ENCODE data around the gene BTBD9. TPM values are rescaled to one million over a fixed set of nuclear protein-coding genes. Genes with fewer than 3 reads are reported as not detected.

BTBD9 gene
- total RNA-seq, 1 experiment from 2014 or later = 4.7 TPM

DNA sequence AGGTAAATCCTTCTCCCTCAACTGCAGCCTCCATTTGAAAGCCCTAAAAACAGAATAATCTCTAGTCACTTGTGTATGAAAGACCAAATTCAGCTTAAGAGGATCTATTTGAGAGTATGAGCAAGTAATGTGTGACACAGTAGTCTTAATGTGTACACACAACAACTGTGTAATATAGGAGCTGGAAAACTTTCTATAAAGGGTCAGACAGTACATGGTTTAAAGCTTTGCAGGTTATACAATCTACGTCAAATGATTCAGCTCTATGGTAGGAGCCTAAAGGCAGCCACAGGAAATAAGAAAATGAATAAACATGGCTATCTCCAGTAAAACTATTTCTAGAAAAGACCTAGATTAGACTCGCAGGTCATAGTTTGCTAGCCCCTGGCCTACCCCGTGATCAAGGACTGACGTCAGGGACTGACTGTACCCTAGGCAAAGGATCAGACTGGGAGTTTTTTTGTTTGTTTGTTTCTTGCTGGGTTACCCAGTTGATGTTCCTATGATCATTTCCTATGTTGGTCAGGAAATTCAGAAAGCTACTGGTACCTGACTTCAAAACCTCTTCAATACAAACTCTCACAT is 39.7 kb downstream of the BTBD9 start:
- H4K20me1 ChIP-seq (ENCODE audit: insufficient read depth, low read depth, low read length) = peaks cover 11% of the 10 kb centered on the region; the same call in 1 of the 2 replicates
- H3K36me3 ChIP-seq (ENCODE audit: insufficient read depth, low read length) = no peaks in the 10 kb centered on the region
- H3K79me2 ChIP-seq (ENCODE audit: low read length) = no peaks in the 10 kb centered on the region
- no peak overlapping the region for H3K9ac ChIP-seq (ENCODE audit: low read length)
- DNase-seq = no peak
- H3K4me2 ChIP-seq (ENCODE audit: low read depth, low read length, poor library complexity, severe bottlenecking) = no peak overlapping the region
- no peaks in the 10 kb centered on the region for H3K9me3 ChIP-seq (ENCODE audit: low read length)
- no peaks in the 10 kb centered on the region for H3K9me2 ChIP-seq (replicated peaks; ENCODE audit: insufficient read depth, low read length)
- H3K27me3 ChIP-seq (ENCODE audit: low read length) = no peaks in the 10 kb centered on the region
- no peak overlapping the region for H3K4me3 ChIP-seq (ENCODE audit: low read length)
- no peak overlapping the region for H3K27ac ChIP-seq (ENCODE audit: low read length)
- no peaks in the 10 kb centered on the region for H3K4me1 ChIP-seq (ENCODE audit: low read length)
- no peak overlapping the region for H2AFZ ChIP-seq (ENCODE audit: low read length)

DNA sequence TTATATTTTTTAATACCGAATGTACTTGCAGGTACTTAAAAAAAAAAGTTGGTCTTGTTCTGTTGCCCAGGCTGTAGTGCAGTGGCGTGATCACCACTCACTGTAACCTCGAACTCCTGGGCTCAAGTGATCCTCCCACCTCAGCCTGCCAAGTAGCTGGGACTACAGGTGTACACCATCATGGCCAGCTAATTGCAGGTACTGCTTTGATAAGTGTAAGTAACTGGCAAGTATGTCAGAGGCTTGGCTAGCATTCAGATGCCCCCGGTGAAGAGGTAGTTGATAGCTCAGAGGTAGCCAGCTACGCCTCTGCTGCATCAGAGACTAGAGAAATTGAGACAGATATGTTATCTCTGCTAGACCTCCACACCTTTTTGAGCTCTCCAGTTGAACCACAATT is 40.5 kb downstream of the BTBD9 start:
- Histone ChIP-seq H3K79me2 (ENCODE audit: low read length) (no peaks in the 10 kb centered on the region), H3K9me3 (ENCODE audit: low read length) (no peaks in the 10 kb centered on the region), H2AFZ (ENCODE audit: low read length) (no peak overlapping the region), H3K27me3 (ENCODE audit: low read length) (no peaks in the 10 kb centered on the region), H3K9ac (ENCODE audit: low read length) (no peak overlapping the region), H3K9me2 (replicated peaks; ENCODE audit: insufficient read depth, low read length) (no peaks in the 10 kb centered on the region), H3K4me1 (ENCODE audit: low read length) (no peaks in the 10 kb centered on the region), H3K4me3 (ENCODE audit: low read length) (no peak overlapping the region), H3K4me2 (ENCODE audit: low read depth, low read length, poor library complexity, severe bottlenecking) (no peak overlapping the region), H3K27ac (ENCODE audit: low read length) (no peak overlapping the region), H3K36me3 (ENCODE audit: insufficient read depth, low read length) (no peaks in the 10 kb centered on the region), H4K20me1 (ENCODE audit: insufficient read depth, low read depth, low read length) (peaks cover 9% of the 10 kb centered on the region; the same call in 1 of the 2 replicates)
- no peak for DNase-seq

DNA sequence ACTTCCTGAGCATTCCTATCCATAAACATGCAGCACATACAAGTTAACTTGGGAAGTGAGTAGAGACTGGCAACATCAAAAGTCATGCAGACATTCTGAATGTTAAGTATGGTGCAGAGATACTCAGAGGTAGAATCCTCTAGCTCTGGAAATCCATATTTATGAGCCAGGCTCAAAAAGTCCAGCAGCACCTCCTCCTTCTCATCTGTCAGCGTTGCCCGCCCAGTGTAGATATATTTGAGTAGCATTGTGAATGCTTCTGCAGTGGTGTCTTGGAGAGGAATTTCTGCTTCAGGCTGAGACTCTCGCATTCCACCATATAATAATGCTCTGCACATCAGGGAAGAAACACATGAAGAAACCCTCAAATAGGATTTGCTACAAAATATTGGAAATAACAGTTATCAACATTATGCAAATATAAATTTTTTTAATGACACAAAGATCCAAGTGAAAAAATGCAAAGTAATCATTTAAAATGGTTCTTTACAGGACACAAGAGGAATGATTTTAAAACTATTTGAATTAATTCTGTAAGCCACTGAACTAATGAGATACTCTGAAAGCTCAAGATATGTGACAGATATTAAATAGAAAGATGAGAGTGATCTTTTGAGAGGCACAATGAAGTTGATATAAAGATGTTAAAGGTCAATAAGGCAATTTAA is 45.6 kb downstream of the BTBD9 start:
- Histone ChIP-seq H4K20me1 (ENCODE audit: insufficient read depth, low read depth, low read length) (no peaks in the 10 kb centered on the region), H3K4me3 (ENCODE audit: low read length) (no peak overlapping the region), H3K27me3 (ENCODE audit: low read length) (no peaks in the 10 kb centered on the region), H3K4me1 (ENCODE audit: low read length) (no peaks in the 10 kb centered on the region), H2AFZ (ENCODE audit: low read length) (no peak overlapping the region), H3K9me2 (replicated peaks; ENCODE audit: insufficient read depth, low read length) (no peaks in the 10 kb centered on the region), H3K36me3 (ENCODE audit: insufficient read depth, low read length) (no peaks in the 10 kb centered on the region), H3K79me2 (ENCODE audit: low read length) (no peaks in the 10 kb centered on the region), H3K9me3 (ENCODE audit: low read length) (no peaks in the 10 kb centered on the region), H3K27ac (ENCODE audit: low read length) (no peak overlapping the region), H3K9ac (ENCODE audit: low read length) (no peak overlapping the region), H3K4me2 (ENCODE audit: low read depth, low read length, poor library complexity, severe bottlenecking) (no peak overlapping the region)
- DNase-seq = no peak

DNA sequence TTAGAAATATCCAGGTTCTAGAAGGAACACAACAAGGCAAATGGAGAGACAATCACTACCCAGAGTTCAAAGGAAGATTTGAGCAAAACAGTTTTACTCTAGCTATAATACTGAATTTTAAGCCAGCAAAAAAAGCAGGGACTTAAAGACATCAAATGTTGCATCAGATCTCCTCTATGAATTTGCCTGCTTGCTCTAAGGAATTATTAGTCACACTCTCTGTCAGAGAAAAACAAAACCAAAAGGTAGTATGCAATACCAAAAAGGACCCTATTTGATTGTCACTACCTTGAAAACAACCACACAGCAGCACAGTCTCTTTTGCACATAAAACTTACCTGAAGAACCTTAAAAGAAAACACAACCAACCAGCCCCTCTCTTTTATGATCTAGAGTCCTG is 46.3 kb downstream of the BTBD9 start:
- Histone ChIP-seq H3K27ac (ENCODE audit: low read length) (no peak overlapping the region), H3K4me2 (ENCODE audit: low read depth, low read length, poor library complexity, severe bottlenecking) (no peak overlapping the region), H3K4me3 (ENCODE audit: low read length) (no peak overlapping the region), H2AFZ (ENCODE audit: low read length) (no peak overlapping the region), H3K9me2 (replicated peaks; ENCODE audit: insufficient read depth, low read length) (no peaks in the 10 kb centered on the region), H3K9ac (ENCODE audit: low read length) (no peak overlapping the region), H4K20me1 (ENCODE audit: insufficient read depth, low read depth, low read length) (no peaks in the 10 kb centered on the region), H3K36me3 (ENCODE audit: insufficient read depth, low read length) (no peaks in the 10 kb centered on the region), H3K9me3 (ENCODE audit: low read length) (no peaks in the 10 kb centered on the region), H3K79me2 (ENCODE audit: low read length) (no peaks in the 10 kb centered on the region), H3K4me1 (ENCODE audit: low read length) (no peaks in the 10 kb centered on the region), H3K27me3 (ENCODE audit: low read length) (no peaks in the 10 kb centered on the region)
- no peak for DNase-seq

DNA sequence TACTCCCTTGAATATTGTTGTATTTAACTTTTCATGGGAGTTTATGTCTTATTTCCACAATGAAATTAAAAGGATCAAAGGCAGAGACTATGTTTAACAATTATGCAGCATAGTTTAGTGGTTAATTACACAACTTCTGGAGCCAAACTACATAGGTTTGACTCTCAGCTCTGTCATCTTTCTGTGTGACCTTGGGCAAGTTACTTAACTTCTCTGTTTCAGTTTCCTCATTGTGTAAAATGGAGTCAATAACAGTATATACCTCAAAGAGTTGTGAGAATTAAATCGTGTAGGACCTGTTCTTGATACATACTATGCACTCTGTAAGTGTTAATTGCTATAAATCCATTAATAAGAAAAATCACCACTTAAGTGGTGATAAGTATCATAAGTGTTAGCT is 48.3 kb downstream of the BTBD9 start:
- Histone ChIP-seq H3K27ac (ENCODE audit: low read length) (no peak overlapping the region), H3K36me3 (ENCODE audit: insufficient read depth, low read length) (no peaks in the 10 kb centered on the region), H3K79me2 (ENCODE audit: low read length) (no peaks in the 10 kb centered on the region), H3K4me2 (ENCODE audit: low read depth, low read length, poor library complexity, severe bottlenecking) (no peak overlapping the region), H3K9ac (ENCODE audit: low read length) (no peak overlapping the region), H3K9me3 (ENCODE audit: low read length) (no peaks in the 10 kb centered on the region), H3K27me3 (ENCODE audit: low read length) (no peaks in the 10 kb centered on the region), H3K4me3 (ENCODE audit: low read length) (no peak overlapping the region), H3K9me2 (replicated peaks; ENCODE audit: insufficient read depth, low read length) (no peaks in the 10 kb centered on the region), H4K20me1 (ENCODE audit: insufficient read depth, low read depth, low read length) (no peaks in the 10 kb centered on the region), H2AFZ (ENCODE audit: low read length) (no peak overlapping the region), H3K4me1 (ENCODE audit: low read length) (no peaks in the 10 kb centered on the region)
- DNase-seq = no peak

DNA sequence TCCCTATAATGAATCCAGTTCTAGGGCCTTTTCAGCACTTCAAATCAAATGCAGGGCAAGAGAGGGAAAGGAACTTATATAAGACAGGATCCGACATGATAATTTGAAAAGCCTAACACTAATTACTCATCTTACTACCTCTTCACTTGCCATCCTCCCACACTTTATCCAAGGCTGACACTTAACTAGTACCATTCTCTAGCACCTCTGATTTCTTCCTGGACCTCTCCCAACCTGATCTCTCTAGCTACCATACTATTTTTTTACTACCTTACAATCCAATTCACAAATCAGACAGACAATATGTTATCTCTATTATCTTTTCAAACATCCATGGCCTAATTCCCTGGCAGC is 50.4 kb downstream of the BTBD9 start:
- no peaks in the 10 kb centered on the region for H3K4me1 ChIP-seq (ENCODE audit: low read length)
- H2AFZ ChIP-seq (ENCODE audit: low read length) = no peak overlapping the region
- no peaks in the 10 kb centered on the region for H4K20me1 ChIP-seq (ENCODE audit: insufficient read depth, low read depth, low read length)
- H3K4me2 ChIP-seq (ENCODE audit: low read depth, low read length, poor library complexity, severe bottlenecking) = no peak overlapping the region
- H3K36me3 ChIP-seq (ENCODE audit: insufficient read depth, low read length) = no peaks in the 10 kb centered on the region
- H3K27me3 ChIP-seq (ENCODE audit: low read length) = no peaks in the 10 kb centered on the region
- no peaks in the 10 kb centered on the region for H3K9me2 ChIP-seq (replicated peaks; ENCODE audit: insufficient read depth, low read length)
- no peak overlapping the region for H3K4me3 ChIP-seq (ENCODE audit: low read length)
- H3K9me3 ChIP-seq (ENCODE audit: low read length) = no peaks in the 10 kb centered on the region
- H3K27ac ChIP-seq (ENCODE audit: low read length) = no peak overlapping the region
- no peak for DNase-seq
- no peaks in the 10 kb centered on the region for H3K79me2 ChIP-seq (ENCODE audit: low read length)
- H3K9ac ChIP-seq (ENCODE audit: low read length) = no peak overlapping the region

DNA sequence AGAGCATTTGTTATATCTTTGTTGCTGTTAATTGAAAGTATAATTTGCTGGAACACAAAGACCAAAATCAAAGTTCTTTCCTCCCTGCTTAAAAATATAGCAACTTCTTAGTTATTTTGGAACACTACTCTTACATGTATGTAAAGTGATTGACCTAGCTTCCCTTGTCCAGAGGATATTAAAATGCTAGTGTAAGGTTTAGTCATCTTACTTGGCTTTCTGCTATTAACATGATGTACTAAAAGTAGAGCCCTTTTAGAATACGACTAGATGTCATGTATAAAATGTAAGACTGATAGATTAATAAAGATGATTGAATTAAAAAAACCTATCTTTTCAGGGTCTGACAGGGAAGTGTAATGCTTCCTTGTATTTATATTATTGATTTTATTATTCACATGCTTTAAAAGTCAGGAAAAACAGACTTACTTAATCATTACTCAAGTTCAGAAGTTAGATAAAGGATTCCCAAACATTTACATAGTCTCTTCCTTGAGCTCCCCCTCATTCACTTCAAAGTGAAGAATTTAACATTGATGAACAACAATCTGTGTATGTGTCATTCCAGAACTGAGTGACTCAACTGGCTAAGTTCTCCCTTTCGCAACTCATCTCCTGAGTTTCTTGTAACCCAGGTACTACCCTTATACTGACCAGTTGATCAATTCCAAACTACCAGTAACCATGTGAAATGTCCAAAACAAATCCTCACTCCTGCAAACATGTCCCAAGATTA is 50.9 kb downstream of the BTBD9 start:
- Histone ChIP-seq H3K79me2 (ENCODE audit: low read length) (no peaks in the 10 kb centered on the region), H3K9ac (ENCODE audit: low read length) (no peak overlapping the region), H3K4me3 (ENCODE audit: low read length) (no peak overlapping the region), H4K20me1 (ENCODE audit: insufficient read depth, low read depth, low read length) (no peaks in the 10 kb centered on the region), H3K36me3 (ENCODE audit: insufficient read depth, low read length) (no peaks in the 10 kb centered on the region), H3K4me1 (ENCODE audit: low read length) (no peaks in the 10 kb centered on the region), H3K4me2 (ENCODE audit: low read depth, low read length, poor library complexity, severe bottlenecking) (no peak overlapping the region), H3K27me3 (ENCODE audit: low read length) (no peaks in the 10 kb centered on the region), H3K9me3 (ENCODE audit: low read length) (no peaks in the 10 kb centered on the region), H2AFZ (ENCODE audit: low read length) (no peak overlapping the region), H3K9me2 (replicated peaks; ENCODE audit: insufficient read depth, low read length) (no peaks in the 10 kb centered on the region), H3K27ac (ENCODE audit: low read length) (no peak overlapping the region)
- DNase-seq = no peak

DNA sequence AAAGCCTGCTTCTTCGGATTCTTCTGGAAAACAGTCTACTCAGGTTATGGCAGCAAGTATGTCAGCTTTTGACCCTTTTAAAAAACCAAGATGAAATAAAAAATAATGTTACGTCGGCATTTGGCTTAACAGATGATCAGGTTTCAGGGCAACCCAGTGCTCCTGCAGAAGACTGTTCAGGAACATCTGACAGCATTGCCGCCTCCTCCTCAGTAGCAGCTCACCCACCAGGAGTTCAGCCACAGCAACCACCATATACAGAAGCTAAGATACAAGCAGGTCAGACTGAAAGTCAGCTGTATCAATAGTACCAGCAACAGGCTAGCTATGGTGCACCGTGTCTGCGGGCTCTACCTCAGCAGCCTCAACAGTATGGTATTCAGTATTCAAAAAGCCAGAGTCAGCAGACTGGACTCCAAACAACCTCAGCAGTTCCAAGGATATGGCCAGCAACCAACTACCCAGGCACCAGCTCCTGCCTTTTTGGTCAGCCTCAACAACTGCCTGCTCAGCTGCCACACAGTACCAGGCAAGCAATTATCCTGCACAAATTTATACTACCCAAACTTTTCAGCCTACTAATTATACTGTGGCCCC is 51.9 kb downstream of the BTBD9 start:
- no peak overlapping the region for H3K4me2 ChIP-seq (ENCODE audit: low read depth, low read length, poor library complexity, severe bottlenecking)
- no peak overlapping the region for H3K27ac ChIP-seq (ENCODE audit: low read length)
- no peaks in the 10 kb centered on the region for H3K9me3 ChIP-seq (ENCODE audit: low read length)
- no peak overlapping the region for H3K4me3 ChIP-seq (ENCODE audit: low read length)
- H4K20me1 ChIP-seq (ENCODE audit: insufficient read depth, low read depth, low read length) = no peaks in the 10 kb centered on the region
- H3K4me1 ChIP-seq (ENCODE audit: low read length) = no peaks in the 10 kb centered on the region
- no peaks in the 10 kb centered on the region for H3K36me3 ChIP-seq (ENCODE audit: insufficient read depth, low read length)
- no peak for DNase-seq
- H3K9me2 ChIP-seq (replicated peaks; ENCODE audit: insufficient read depth, low read length) = no peaks in the 10 kb centered on the region
- H3K9ac ChIP-seq (ENCODE audit: low read length) = no peak overlapping the region
- H2AFZ ChIP-seq (ENCODE audit: low read length) = no peak overlapping the region
- H3K27me3 ChIP-seq (ENCODE audit: low read length) = no peaks in the 10 kb centered on the region
- no peaks in the 10 kb centered on the region for H3K79me2 ChIP-seq (ENCODE audit: low read length)

Data from Karpas-422 (cell line).